MG63 (cell line): ENCODE results near the gene CNTNAP5. TPM values are rescaled to one million over a fixed set of nuclear protein-coding genes. Genes with fewer than 3 reads are reported as not detected.

Source experiments
- DNase-seq: peaks from one replicate; pipeline ENCODE4 v3.0.0-alpha.2; 2020
- H3K27me3 ChIP-seq: fragments of 250-450 bp; sonication (Bioruptor Pico); 2 replicates; pipeline ENCODE4 v1.5.1; 2020; ENCODE audit warnings: mild to moderate bottlenecking, moderate library complexity
- H3K36me3 ChIP-seq: fragments of 250-450 bp; sonication (Bioruptor Pico); 2 replicates; pipeline ENCODE4 v1.5.1; 2020; ENCODE audit warnings: mild to moderate bottlenecking, moderate library complexity
- H3K4me3 ChIP-seq: fragments of 250-450 bp; sonication (Bioruptor Pico); 2 replicates; pipeline ENCODE4 v1.5.1; 2020; ENCODE audit warnings: mild to moderate bottlenecking, moderate library complexity
- H3K9me3 ChIP-seq: fragments of 250-450 bp; sonication (Bioruptor Pico); 2 replicates; pipeline ENCODE4 v1.5.1; 2020; ENCODE audit warnings: mild to moderate bottlenecking, moderate library complexity
- total RNA-seq: library from RNA; depleted of rRNA; stranded (reverse); fragments of >200 nt; shearing (Covaris generic); gene quantifications from 2 replicates; pipeline ENCODE4 v1.2.3, GENCODE V29; 2014; ENCODE audit warnings: low replicate concordance

Gene CNTNAP5
- total RNA-seq, 1 experiment from 2014 or later, result not detected

GRCh38 chr2:124120246-124120645 is 95.2 kb downstream of the CNTNAP5 start:
- Histone ChIP-seq H3K27me3 (no peaks in the 10 kb centered on the region), H3K36me3 (no peaks in the 10 kb centered on the region)
- no peak for DNase-seq

GRCh38 chr2:124121106-124121505 is 96.0 kb downstream of the CNTNAP5 start:
- no peaks in the 10 kb centered on the region for H3K27me3 ChIP-seq
- H3K9me3 ChIP-seq, result no peaks in the 10 kb centered on the region
- H3K36me3 ChIP-seq, result no peaks in the 10 kb centered on the region
- H3K4me3 ChIP-seq, result no peak overlapping the region
- DNase-seq, result no peak

More at GRCh38 chr2:124120246-124120645, 95.2 kb downstream of the CNTNAP5 start:
- no peaks in the 10 kb centered on the region for H3K9me3 ChIP-seq
- no peak overlapping the region for H3K4me3 ChIP-seq

- H3K4me3 ChIP-seq, result no peak overlapping the region
- no peak for DNase-seq
- H3K36me3 ChIP-seq, result no peaks in the 10 kb centered on the region
- no peaks in the 10 kb centered on the region for H3K9me3 ChIP-seq
- H3K27me3 ChIP-seq, result no peaks in the 10 kb centered on the region
Measured at GRCh38 chr2:124121760-124122275, 96.7 kb downstream of the CNTNAP5 start.

GRCh38 chr2:124122340-124122739 is 97.3 kb downstream of the CNTNAP5 start:
- Histone ChIP-seq H3K4me3 (no peak overlapping the region), H3K27me3 (no peaks in the 10 kb centered on the region), H3K9me3 (no peaks in the 10 kb centered on the region), H3K36me3 (no peaks in the 10 kb centered on the region)
- no peak for DNase-seq

GRCh38 chr2:124131276-124131675 is 106.2 kb downstream of the CNTNAP5 start:
- Histone ChIP-seq H3K36me3 (no peaks in the 10 kb centered on the region), H3K9me3 (no peaks in the 10 kb centered on the region), H3K27me3 (no peaks in the 10 kb centered on the region), H3K4me3 (no peak overlapping the region)
- DNase-seq, result no peak

GRCh38 chr2:124136110-124136509 is 111.0 kb downstream of the CNTNAP5 start:
- H3K27me3 ChIP-seq, result no peaks in the 10 kb centered on the region
- H3K4me3 ChIP-seq, result no peak overlapping the region
- DNase-seq, result no peak
- H3K9me3 ChIP-seq, result no peaks in the 10 kb centered on the region
- no peaks in the 10 kb centered on the region for H3K36me3 ChIP-seq

- Histone ChIP-seq H3K9me3 (no peaks in the 10 kb centered on the region), H3K36me3 (no peaks in the 10 kb centered on the region), H3K4me3 (no peak overlapping the region), H3K27me3 (no peaks in the 10 kb centered on the region)
- no peak for DNase-seq
Measured at GRCh38 chr2:124138076-124138475, 113.0 kb downstream of the CNTNAP5 start.

- H3K4me3 ChIP-seq, result no peak overlapping the region
- no peaks in the 10 kb centered on the region for H3K27me3 ChIP-seq
- DNase-seq, result no peak
- no peaks in the 10 kb centered on the region for H3K9me3 ChIP-seq
- no peaks in the 10 kb centered on the region for H3K36me3 ChIP-seq
Measured at GRCh38 chr2:124145982-124146381, 120.9 kb downstream of the CNTNAP5 start.

GRCh38 chr2:124147552-124147951 is 122.5 kb downstream of the CNTNAP5 start:
- no peak for DNase-seq
- H3K9me3 ChIP-seq, result no peaks in the 10 kb centered on the region
- H3K27me3 ChIP-seq, result no peaks in the 10 kb centered on the region
- H3K4me3 ChIP-seq, result no peak overlapping the region
- no peaks in the 10 kb centered on the region for H3K36me3 ChIP-seq

- Histone ChIP-seq H3K36me3 (no peaks in the 10 kb centered on the region), H3K4me3 (no peak overlapping the region), H3K27me3 (no peaks in the 10 kb centered on the region), H3K9me3 (no peaks in the 10 kb centered on the region)
- no peak for DNase-seq
Measured at GRCh38 chr2:124149571-124149970, 124.5 kb downstream of the CNTNAP5 start.

GRCh38 chr2:124151691-124152090 is 126.6 kb downstream of the CNTNAP5 start:
- H3K9me3 ChIP-seq, result no peaks in the 10 kb centered on the region
- H3K36me3 ChIP-seq, result no peaks in the 10 kb centered on the region
- H3K4me3 ChIP-seq, result no peak overlapping the region
- H3K27me3 ChIP-seq, result no peaks in the 10 kb centered on the region
- no peak for DNase-seq

- DNase-seq, result no peak
- Histone ChIP-seq H3K36me3 (no peaks in the 10 kb centered on the region), H3K4me3 (no peak overlapping the region), H3K27me3 (no peaks in the 10 kb centered on the region), H3K9me3 (no peaks in the 10 kb centered on the region)
Measured at GRCh38 chr2:124153713-124154112, 128.6 kb downstream of the CNTNAP5 start.

- no peaks in the 10 kb centered on the region for H3K27me3 ChIP-seq
- H3K36me3 ChIP-seq, result no peaks in the 10 kb centered on the region
- H3K4me3 ChIP-seq, result no peak overlapping the region
- DNase-seq, result no peak
- no peaks in the 10 kb centered on the region for H3K9me3 ChIP-seq
Measured at GRCh38 chr2:124159166-124159565, 134.1 kb downstream of the CNTNAP5 start.

- no peak for DNase-seq
- Histone ChIP-seq H3K27me3 (no peaks in the 10 kb centered on the region), H3K36me3 (no peaks in the 10 kb centered on the region), H3K9me3 (no peaks in the 10 kb centered on the region), H3K4me3 (no peak overlapping the region)
Measured at GRCh38 chr2:124161542-124161941, 136.5 kb downstream of the CNTNAP5 start.

- Histone ChIP-seq H3K9me3 (no peaks in the 10 kb centered on the region), H3K36me3 (no peaks in the 10 kb centered on the region), H3K4me3 (no peak overlapping the region), H3K27me3 (no peaks in the 10 kb centered on the region)
- DNase-seq, result no peak
Measured at GRCh38 chr2:124162256-124162655, 137.2 kb downstream of the CNTNAP5 start.

- no peak for DNase-seq
- no peak overlapping the region for H3K4me3 ChIP-seq
Measured at GRCh38 chr2:124163840-124164239, 138.8 kb downstream of the CNTNAP5 start.

GRCh38 chr2:124165698-124166097 is 140.6 kb downstream of the CNTNAP5 start:
- H3K27me3 ChIP-seq, result no peaks in the 10 kb centered on the region
- DNase-seq, result no peak
- no peaks in the 10 kb centered on the region for H3K36me3 ChIP-seq
- H3K4me3 ChIP-seq, result no peak overlapping the region
- H3K9me3 ChIP-seq, result no peaks in the 10 kb centered on the region

More at GRCh38 chr2:124163840-124164239, 138.8 kb downstream of the CNTNAP5 start:
- Histone ChIP-seq H3K27me3 (no peaks in the 10 kb centered on the region), H3K9me3 (no peaks in the 10 kb centered on the region), H3K36me3 (no peaks in the 10 kb centered on the region)

GRCh38 chr2:124171472-124172063 is 146.5 kb downstream of the CNTNAP5 start:
- no peak for DNase-seq
- H3K27me3 ChIP-seq, result no peaks in the 10 kb centered on the region
- no peaks in the 10 kb centered on the region for H3K36me3 ChIP-seq
- H3K9me3 ChIP-seq, result no peaks in the 10 kb centered on the region
- H3K4me3 ChIP-seq, result no peak overlapping the region
